ENCODE results near the gene SOX10.

Gene SOX10

GRCh38 chr22:37989146-37990045 is 5.0 kb upstream of the SOX10 start:
- TF ChIP-seq ZNF621 (tag by site-specific recombination; IDR thresholded peaks at IDR 0.05), result no peak
- TF ChIP-seq ZNF677 (tag by site-specific recombination; IDR thresholded peaks at IDR 0.05), result no peak
- no peak for TF ChIP-seq ZNF174 (tag by site-specific recombination; IDR thresholded peaks at IDR 0.05)
- no peak for TF ChIP-seq ZNF624 (tag by site-specific recombination; IDR thresholded peaks at IDR 0.05)
- no peak for TF ChIP-seq GLIS1 (tag by site-specific recombination; IDR thresholded peaks at IDR 0.05)
- no peak for TF ChIP-seq KLF17 (tag by site-specific recombination; IDR thresholded peaks at IDR 0.05)
- TF ChIP-seq HIC1 (tag by site-specific recombination; IDR thresholded peaks at IDR 0.05), result no peak
- no peak for TF ChIP-seq ZNF768 (tag by site-specific recombination; IDR thresholded peaks at IDR 0.05)
- TF ChIP-seq KLF8 (tag by site-specific recombination; IDR thresholded peaks at IDR 0.05), result no peak
- no peak for TF ChIP-seq SCRT2 (tag by site-specific recombination; IDR thresholded peaks at IDR 0.05)
- TF ChIP-seq ZFP41 (tag by site-specific recombination; IDR thresholded peaks at IDR 0.05; ENCODE audit: borderline replicate concordance), result no peak
- no peak for TF ChIP-seq ZNF639 (tag by site-specific recombination; IDR thresholded peaks at IDR 0.05)
- no peak for TF ChIP-seq ZNF626 (tag by site-specific recombination; IDR thresholded peaks at IDR 0.05)
- TF ChIP-seq KLF16 (tag by site-specific recombination; IDR thresholded peaks at IDR 0.05), result no peak
- no peak for TF ChIP-seq MZF1 (tag by site-specific recombination; IDR thresholded peaks at IDR 0.05; ENCODE audit: borderline replicate concordance)
- TF ChIP-seq REST (tag by site-specific recombination; IDR thresholded peaks at IDR 0.05), result no peak
- no peak for TF ChIP-seq ZNF324 (tag by site-specific recombination; IDR thresholded peaks at IDR 0.05)
- TF ChIP-seq ZNF830 (tag by site-specific recombination; IDR thresholded peaks at IDR 0.05; ENCODE audit: low read depth), result no peak
- no peak for TF ChIP-seq ZNF776 (tag by site-specific recombination; IDR thresholded peaks at IDR 0.05; ENCODE audit: borderline replicate concordance)
- TF ChIP-seq ZNF558 (tag by site-specific recombination; IDR thresholded peaks at IDR 0.05), result no peak
- CTCF ChIA-PET, result interaction anchor here (0.7 to 1.2 kb wide), 3 partner anchors 11 to 23 kb away, joined by 3 to 4 read pairs (median 3); no protein-coding TSS in a partner anchor
- Histone ChIP-seq H3K4me1 (ENCODE audit: control insufficient read depth, insufficient read depth, low read length) (no peaks in the 10 kb centered on the region), H3K27ac (ENCODE audit: extremely low read depth, low read depth, low read length) (no peak overlapping the region), H3K4me3 (ENCODE audit: low read depth, low read length) (no peak overlapping the region), H3K9me3 (ENCODE audit: control insufficient read depth, insufficient read depth, low read depth, low read length) (no peaks in the 10 kb centered on the region), H3K36me3 (ENCODE audit: control insufficient read depth in 2 of 2, insufficient read depth in 1 of 2, low read length in 2 of 2) (peaks cover 0 to 2% of the 10 kb centered on the region in 2 experiments; a peak in 1 of 3 replicates)
- POLR2A ChIA-PET, result interaction anchor here (1.2 kb wide), 1 partner anchor 36 kb away, joined by 3 read pairs; the partner anchor contains the start of genes C22orf23 and POLR2F
